Skeletal muscle cell (primary cell): ENCODE results near the gene GPD1L.

Experiments used
- DNase-seq: peaks from one replicate; pipeline ENCODE4 v3.0.0-alpha.2; 2010; ENCODE audit warnings: low read depth
- H3K4me3 ChIP-seq: 2 replicates; pipeline ENCODE4 v1.5.1; 2011; ENCODE audit warnings: low read depth, mild to moderate bottlenecking, control low read depth, low read length, moderate library complexity

Gene GPD1L

DNA sequence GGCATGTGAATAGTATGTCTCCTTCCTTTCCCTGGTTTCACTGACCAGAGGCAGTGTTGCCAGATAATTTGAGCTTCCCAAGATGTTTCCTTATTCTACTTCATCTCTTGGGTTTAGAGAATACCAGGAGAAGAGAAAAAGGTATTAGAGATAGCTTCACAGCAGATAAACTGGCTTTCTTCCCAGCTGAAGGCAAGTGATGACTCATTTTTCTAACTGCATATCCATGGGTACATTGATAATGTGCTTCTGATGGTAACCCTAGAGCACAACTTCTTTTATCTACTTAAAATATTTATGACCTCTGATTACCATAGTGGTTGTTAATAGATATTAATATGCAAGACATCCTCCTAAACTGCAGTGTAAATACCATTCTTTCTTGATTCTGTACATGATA lies 97.4 kb downstream of the GPD1L start:
- peak; percentile 40 for DNase-seq
- H3K4me3 ChIP-seq: no peak overlapping the region

DNA sequence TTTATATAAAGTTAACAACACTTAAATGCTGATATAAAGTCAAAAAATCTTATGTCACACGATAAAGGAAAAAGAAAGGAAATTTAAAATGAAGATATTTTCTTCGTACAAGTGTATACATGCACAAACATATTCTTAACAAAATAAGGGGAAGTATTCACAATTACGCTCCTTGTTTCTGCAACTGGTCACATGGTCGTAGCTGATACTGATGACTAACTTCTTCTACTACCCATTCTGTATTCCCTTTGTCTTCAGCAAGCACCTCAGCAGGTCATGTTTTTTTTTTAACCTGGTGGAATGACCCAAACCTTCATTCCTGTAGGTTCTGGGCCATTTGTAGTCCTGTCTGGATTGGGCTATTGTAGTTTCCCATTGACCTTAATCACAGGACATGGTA lies 102.0 kb downstream of the GPD1L start:
- no peak for DNase-seq
- H3K4me3 ChIP-seq: no peak overlapping the region

GRCh38 chr3:32215185-32215584 lies 108.8 kb downstream of the GPD1L start:
- no peak overlapping the region for H3K4me3 ChIP-seq
- no peak for DNase-seq

DNA sequence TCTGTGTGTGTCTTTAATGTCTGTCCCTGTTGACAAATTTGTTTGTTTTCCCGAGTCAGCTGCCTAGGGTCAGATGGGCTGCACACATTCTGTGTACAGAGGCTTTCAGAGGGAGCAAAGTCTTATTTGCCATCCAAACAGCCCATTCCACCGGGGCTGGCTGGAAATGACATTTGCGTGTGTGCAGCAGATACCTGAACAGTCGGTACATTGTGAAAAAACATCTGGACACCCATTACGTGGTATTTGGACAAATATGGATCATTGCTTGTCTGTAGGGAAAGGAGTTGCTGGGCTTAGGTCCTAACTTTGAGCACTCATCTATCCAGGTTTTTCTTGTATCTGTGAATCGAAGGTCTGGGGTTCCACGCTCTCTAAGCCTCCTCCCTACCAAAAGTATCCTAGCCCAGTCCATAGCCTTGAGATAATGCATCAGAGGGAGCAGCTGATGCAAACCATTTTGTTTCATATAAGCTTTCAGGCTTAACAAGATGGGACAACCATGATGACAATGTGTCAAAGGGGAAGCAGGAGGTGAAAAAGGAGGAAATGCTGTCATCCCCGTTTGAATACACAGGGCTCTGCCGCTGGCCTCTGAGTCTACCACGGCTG lies 109.9 kb downstream of the GPD1L start:
- H3K4me3 ChIP-seq: no peak overlapping the region
- no peak for DNase-seq

GRCh38 chr3:32217339-32217738 lies 110.9 kb downstream of the GPD1L start:
- no peak for DNase-seq
- H3K4me3 ChIP-seq: no peak overlapping the region
